GM18861 (cell line): ENCODE results near the gene MT1F.
"Not testable (repeated sequence)": the region's sequence is repeated elsewhere in the genome, so short reads cannot be mapped to it uniquely, and the experiment has no call there.

Experiments used
- ATAC-seq: cut with Tn5 transposase; IDR thresholded peaks from one replicate; pipeline ENCODE4 v1.9.1; 2021; ENCODE audit not compliant: unreplicated experiment

MT1F gene

GRCh38 chr16:56657555-56658326 is at the start of gene MT1F:
TSS of gene MT1F (plus strand) at chr16:56657959. CDS start at chr16:56658059, 100 bp downstream.
- no peak for ATAC-seq

GRCh38 chr16:56608043-56608875 is 49.5 kb upstream of the MT1F start, which contains the start of gene MT2A:
TSS of gene MT2A (plus strand) at chr16:56608584. CDS start at chr16:56608656, 72 bp downstream.
- peak; percentile 76 for ATAC-seq

- ATAC-seq: no peak
These were observed 48.8 kb upstream of the MT1F start for GRCh38 chr16:56608876-56609462.

GRCh38 chr16:56609463-56609921 is 48.3 kb upstream of the MT1F start:
- ATAC-seq: peak; percentile 38

GRCh38 chr16:56610017-56610608 is 47.6 kb upstream of the MT1F start:
- no peak for ATAC-seq

GRCh38 chr16:56610609-56611111 is 47.1 kb upstream of the MT1F start:
- ATAC-seq: no peak

GRCh38 chr16:56611281-56611833 is 46.4 kb upstream of the MT1F start:
- no peak for ATAC-seq

GRCh38 chr16:56613706-56614105 is 44.1 kb upstream of the MT1F start:
- no peak for ATAC-seq

GRCh38 chr16:56614549-56614991 is 43.2 kb upstream of the MT1F start:
- ATAC-seq: no peak

- ATAC-seq: no peak
These were observed 42.4 kb upstream of the MT1F start for GRCh38 chr16:56615353-56615752.

GRCh38 chr16:56616608-56617211 is 41.0 kb upstream of the MT1F start:
- ATAC-seq: no peak

- no peak for ATAC-seq
These were observed 40.3 kb upstream of the MT1F start for GRCh38 chr16:56617212-56618085.

- ATAC-seq: no peak
These were observed 39.6 kb upstream of the MT1F start for GRCh38 chr16:56618138-56618537.

- ATAC-seq: no peak
These were observed 37.3 kb upstream of the MT1F start for GRCh38 chr16:56620339-56620897.

GRCh38 chr16:56621665-56622445 is 35.9 kb upstream of the MT1F start:
- not testable (repeated sequence) for ATAC-seq

- ATAC-seq: not testable (repeated sequence)
These were observed 34.6 kb upstream of the MT1F start for GRCh38 chr16:56623184-56623583.

GRCh38 chr16:56623637-56624036 is 34.1 kb upstream of the MT1F start:
- ATAC-seq: no peak
